AG10803 (cell line): ENCODE results near the gene SELENOS.

Source experiments
- DNase-seq: peaks from one replicate; pipeline ENCODE4 v3.0.0; 2010; ENCODE audit warnings: low read depth
- H3K4me3 ChIP-seq: 2 replicates; pipeline ENCODE4 v1.5.1; 2011; ENCODE audit warnings: mild to moderate bottlenecking, low read length, control low read depth
- CTCF ChIP-seq: conservative IDR thresholded peaks from 2 replicates; pipeline ENCODE4 v1.5.1; 2011; ENCODE audit warnings: mild to moderate bottlenecking, low read length, control low read depth, inconsistent platforms

Gene SELENOS

GRCh38 chr15:101272584-101272983 is 4.7 kb downstream of the SELENOS start:
- TF ChIP-seq CTCF: no peak

GRCh38 chr15:101269479-101270223 is 7.6 kb downstream of the SELENOS start:
- no peak for DNase-seq
- no peak overlapping the region for H3K4me3 ChIP-seq
- peak; percentile 47 for TF ChIP-seq CTCF

More at GRCh38 chr15:101272584-101272983, 4.7 kb downstream of the SELENOS start:
- H3K4me3 ChIP-seq: no peak overlapping the region
- DNase-seq: no peak

- peak overlapping the region; percentile 18 for H3K4me3 ChIP-seq
- DNase-seq: peak; percentile 99
- peak; percentile 15; the same call in 1 of the 2 replicates for TF ChIP-seq CTCF
These were observed 9.8 kb downstream of the SELENOS start for GRCh38 chr15:101267320-101268104.

- peak overlapping the region; percentile 21 for H3K4me3 ChIP-seq
- no peak for TF ChIP-seq CTCF
- no peak for DNase-seq
These were observed 10.5 kb downstream of the SELENOS start for GRCh38 chr15:101266787-101267186.

GRCh38 chr15:101266034-101266433 is 11.3 kb downstream of the SELENOS start:
- TF ChIP-seq CTCF: no peak
- peak; percentile 89 for DNase-seq

GRCh38 chr15:101264911-101265641 is 12.2 kb downstream of the SELENOS start:
- DNase-seq: no peak
- no peak overlapping the region for H3K4me3 ChIP-seq
- no peak for TF ChIP-seq CTCF

More at GRCh38 chr15:101266034-101266433, 11.3 kb downstream of the SELENOS start:
- no peak overlapping the region for H3K4me3 ChIP-seq
